ENCODE measurements around the gene LACC1.

LACC1 gene

GRCh38 chr13:43894438-43894837 is 14.7 kb downstream of the LACC1 start:
- DNase-seq: no peak

- DNase-seq: no peak
Measured at GRCh38 chr13:43895940-43896339, 16.2 kb downstream of the LACC1 start.

- no peak for DNase-seq
Measured at GRCh38 chr13:43905435-43906031, 25.8 kb downstream of the LACC1 start.

- no peak for DNase-seq
Measured at GRCh38 chr13:43908156-43909126, 28.7 kb downstream of the LACC1 start.

GRCh38 chr13:43910856-43911255 is 31.2 kb downstream of the LACC1 start:
- no peak for DNase-seq

- no peak for DNase-seq
Measured at GRCh38 chr13:43911278-43911677, 31.6 kb downstream of the LACC1 start.

GRCh38 chr13:43911871-43912270 is 32.2 kb downstream of the LACC1 start:
- DNase-seq: no peak

- no peak for DNase-seq
Measured at GRCh38 chr13:43915451-43915850, 35.7 kb downstream of the LACC1 start.

- no peak for DNase-seq
Measured at GRCh38 chr13:43916828-43917227, 37.1 kb downstream of the LACC1 start.

GRCh38 chr13:43918636-43919035 is 38.9 kb downstream of the LACC1 start:
- DNase-seq: no peak

GRCh38 chr13:43920965-43921674 is 41.4 kb downstream of the LACC1 start:
- no peak for DNase-seq

- no peak for DNase-seq
Measured at GRCh38 chr13:43924549-43925245, 45.0 kb downstream of the LACC1 start.

- no peak for DNase-seq
Measured at GRCh38 chr13:43929947-43930346, 50.2 kb downstream of the LACC1 start.

GRCh38 chr13:43933378-43933777 is 53.7 kb downstream of the LACC1 start:
- no peak for DNase-seq

GRCh38 chr13:43934273-43934672 is 54.6 kb downstream of the LACC1 start:
- no peak for DNase-seq

- no peak for DNase-seq
Measured at GRCh38 chr13:43935878-43936277, 56.2 kb downstream of the LACC1 start.

- no peak for DNase-seq
Measured at GRCh38 chr13:43936647-43937046, 56.9 kb downstream of the LACC1 start.

- no peak for DNase-seq
Measured at GRCh38 chr13:43937839-43938238, 58.1 kb downstream of the LACC1 start.

- DNase-seq: no peak
Measured at GRCh38 chr13:43938449-43938848, 58.7 kb downstream of the LACC1 start.

- DNase-seq: no peak
Measured at GRCh38 chr13:43939086-43939485, 59.4 kb downstream of the LACC1 start.

- DNase-seq: no peak
Measured at GRCh38 chr13:43942286-43942685, 62.6 kb downstream of the LACC1 start.

Data from NCI-H510A (cell line).